ENCODE data around the gene ALPK3.

DNA sequence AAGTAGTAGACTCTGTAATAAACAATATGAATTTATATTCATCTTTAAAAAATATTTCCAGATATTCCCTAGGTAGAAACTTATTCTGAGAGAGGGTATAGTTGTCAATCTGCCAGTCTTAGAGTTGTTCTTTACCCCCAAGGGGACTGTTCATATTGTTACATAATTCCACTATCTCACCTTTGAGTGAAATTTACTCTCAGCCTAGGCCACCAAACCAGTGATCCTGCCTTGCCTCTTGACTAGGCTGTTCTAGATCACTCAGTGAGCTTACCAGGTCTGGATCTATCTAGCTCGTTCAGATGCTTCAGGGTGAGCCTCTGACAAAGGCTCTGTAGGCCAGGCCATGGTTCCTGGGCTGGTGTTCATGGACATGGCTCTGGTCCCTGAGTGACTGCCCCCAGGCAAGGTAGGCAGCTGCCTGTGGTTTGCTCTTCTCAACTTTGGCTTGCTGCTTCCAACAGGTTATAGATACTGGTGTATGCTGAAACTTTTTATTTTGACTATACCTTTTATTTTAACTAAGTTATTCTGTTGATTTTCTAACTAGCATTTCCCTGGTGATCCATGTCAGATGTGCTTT, 41.2 kb upstream of the ALPK3 start:
- TF ChIP-seq, protein P1, sequence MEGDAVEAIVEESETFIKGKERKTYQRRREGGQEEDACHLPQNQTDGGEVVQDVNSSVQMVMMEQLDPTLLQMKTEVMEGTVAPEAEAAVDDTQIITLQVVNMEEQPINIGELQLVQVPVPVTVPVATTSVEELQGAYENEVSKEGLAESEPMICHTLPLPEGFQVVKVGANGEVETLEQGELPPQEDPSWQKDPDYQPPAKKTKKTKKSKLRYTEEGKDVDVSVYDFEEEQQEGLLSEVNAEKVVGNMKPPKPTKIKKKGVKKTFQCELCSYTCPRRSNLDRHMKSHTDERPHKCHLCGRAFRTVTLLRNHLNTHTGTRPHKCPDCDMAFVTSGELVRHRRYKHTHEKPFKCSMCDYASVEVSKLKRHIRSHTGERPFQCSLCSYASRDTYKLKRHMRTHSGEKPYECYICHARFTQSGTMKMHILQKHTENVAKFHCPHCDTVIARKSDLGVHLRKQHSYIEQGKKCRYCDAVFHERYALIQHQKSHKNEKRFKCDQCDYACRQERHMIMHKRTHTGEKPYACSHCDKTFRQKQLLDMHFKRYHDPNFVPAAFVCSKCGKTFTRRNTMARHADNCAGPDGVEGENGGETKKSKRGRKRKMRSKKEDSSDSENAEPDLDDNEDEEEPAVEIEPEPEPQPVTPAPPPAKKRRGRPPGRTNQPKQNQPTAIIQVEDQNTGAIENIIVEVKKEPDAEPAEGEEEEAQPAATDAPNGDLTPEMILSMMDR (IDR thresholded peaks at IDR 0.05): no peak
- TF ChIP-seq NR3C1 (CRISPR knock-in tag; conservative IDR thresholded peaks at IDR 0.05; ENCODE audit: low read depth) (no peak), IRF2 (CRISPR knock-in tag; IDR thresholded peaks at IDR 0.05; ENCODE audit: borderline replicate concordance, low read depth) (no peak), TCF7 (CRISPR knock-in tag; IDR thresholded peaks at IDR 0.05; ENCODE audit: low read depth) (no peak), CREB1 (CRISPR knock-in tag; IDR thresholded peaks at IDR 0.05) (no peak)
- TF ChIP-seq, protein P2, sequence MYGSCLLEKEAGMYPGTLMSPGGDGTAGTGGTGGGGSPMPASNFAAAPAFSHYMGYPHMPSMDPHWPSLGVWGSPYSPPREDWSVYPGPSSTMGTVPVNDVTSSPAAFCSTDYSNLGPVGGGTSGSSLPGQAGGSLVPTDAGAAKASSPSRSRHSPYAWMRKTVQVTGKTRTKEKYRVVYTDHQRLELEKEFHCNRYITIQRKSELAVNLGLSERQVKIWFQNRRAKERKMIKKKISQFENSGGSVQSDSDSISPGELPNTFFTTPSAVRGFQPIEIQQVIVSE (CRISPR knock-in tag; IDR thresholded peaks at IDR 0.05; ENCODE audit: borderline replicate concordance): no peak
- TF ChIP-seq, protein P3, sequence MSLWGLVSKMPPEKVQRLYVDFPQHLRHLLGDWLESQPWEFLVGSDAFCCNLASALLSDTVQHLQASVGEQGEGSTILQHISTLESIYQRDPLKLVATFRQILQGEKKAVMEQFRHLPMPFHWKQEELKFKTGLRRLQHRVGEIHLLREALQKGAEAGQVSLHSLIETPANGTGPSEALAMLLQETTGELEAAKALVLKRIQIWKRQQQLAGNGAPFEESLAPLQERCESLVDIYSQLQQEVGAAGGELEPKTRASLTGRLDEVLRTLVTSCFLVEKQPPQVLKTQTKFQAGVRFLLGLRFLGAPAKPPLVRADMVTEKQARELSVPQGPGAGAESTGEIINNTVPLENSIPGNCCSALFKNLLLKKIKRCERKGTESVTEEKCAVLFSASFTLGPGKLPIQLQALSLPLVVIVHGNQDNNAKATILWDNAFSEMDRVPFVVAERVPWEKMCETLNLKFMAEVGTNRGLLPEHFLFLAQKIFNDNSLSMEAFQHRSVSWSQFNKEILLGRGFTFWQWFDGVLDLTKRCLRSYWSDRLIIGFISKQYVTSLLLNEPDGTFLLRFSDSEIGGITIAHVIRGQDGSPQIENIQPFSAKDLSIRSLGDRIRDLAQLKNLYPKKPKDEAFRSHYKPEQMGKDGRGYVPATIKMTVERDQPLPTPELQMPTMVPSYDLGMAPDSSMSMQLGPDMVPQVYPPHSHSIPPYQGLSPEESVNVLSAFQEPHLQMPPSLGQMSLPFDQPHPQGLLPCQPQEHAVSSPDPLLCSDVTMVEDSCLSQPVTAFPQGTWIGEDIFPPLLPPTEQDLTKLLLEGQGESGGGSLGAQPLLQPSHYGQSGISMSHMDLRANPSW (CRISPR knock-in tag; conservative IDR thresholded peaks at IDR 0.05; ENCODE audit: low read depth): no peak
- TF ChIP-seq, protein P4, sequence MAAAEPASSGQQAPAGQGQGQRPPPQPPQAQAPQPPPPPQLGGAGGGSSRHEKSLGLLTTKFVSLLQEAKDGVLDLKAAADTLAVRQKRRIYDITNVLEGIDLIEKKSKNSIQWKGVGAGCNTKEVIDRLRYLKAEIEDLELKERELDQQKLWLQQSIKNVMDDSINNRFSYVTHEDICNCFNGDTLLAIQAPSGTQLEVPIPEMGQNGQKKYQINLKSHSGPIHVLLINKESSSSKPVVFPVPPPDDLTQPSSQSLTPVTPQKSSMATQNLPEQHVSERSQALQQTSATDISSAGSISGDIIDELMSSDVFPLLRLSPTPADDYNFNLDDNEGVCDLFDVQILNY (CRISPR knock-in tag; IDR thresholded peaks at IDR 0.05): no peak
- TF ChIP-seq, protein P5, sequence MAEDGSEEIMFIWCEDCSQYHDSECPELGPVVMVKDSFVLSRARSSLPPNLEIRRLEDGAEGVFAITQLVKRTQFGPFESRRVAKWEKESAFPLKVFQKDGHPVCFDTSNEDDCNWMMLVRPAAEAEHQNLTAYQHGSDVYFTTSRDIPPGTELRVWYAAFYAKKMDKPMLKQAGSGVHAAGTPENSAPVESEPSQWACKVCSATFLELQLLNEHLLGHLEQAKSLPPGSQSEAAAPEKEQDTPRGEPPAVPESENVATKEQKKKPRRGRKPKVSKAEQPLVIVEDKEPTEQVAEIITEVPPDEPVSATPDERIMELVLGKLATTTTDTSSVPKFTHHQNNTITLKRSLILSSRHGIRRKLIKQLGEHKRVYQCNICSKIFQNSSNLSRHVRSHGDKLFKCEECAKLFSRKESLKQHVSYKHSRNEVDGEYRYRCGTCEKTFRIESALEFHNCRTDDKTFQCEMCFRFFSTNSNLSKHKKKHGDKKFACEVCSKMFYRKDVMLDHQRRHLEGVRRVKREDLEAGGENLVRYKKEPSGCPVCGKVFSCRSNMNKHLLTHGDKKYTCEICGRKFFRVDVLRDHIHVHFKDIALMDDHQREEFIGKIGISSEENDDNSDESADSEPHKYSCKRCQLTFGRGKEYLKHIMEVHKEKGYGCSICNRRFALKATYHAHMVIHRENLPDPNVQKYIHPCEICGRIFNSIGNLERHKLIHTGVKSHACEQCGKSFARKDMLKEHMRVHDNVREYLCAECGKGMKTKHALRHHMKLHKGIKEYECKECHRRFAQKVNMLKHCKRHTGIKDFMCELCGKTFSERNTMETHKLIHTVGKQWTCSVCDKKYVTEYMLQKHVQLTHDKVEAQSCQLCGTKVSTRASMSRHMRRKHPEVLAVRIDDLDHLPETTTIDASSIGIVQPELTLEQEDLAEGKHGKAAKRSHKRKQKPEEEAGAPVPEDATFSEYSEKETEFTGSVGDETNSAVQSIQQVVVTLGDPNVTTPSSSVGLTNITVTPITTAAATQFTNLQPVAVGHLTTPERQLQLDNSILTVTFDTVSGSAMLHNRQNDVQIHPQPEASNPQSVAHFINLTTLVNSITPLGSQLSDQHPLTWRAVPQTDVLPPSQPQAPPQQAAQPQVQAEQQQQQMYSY (CRISPR knock-in tag; IDR thresholded peaks at IDR 0.05): no peak
- TF ChIP-seq, protein P6, sequence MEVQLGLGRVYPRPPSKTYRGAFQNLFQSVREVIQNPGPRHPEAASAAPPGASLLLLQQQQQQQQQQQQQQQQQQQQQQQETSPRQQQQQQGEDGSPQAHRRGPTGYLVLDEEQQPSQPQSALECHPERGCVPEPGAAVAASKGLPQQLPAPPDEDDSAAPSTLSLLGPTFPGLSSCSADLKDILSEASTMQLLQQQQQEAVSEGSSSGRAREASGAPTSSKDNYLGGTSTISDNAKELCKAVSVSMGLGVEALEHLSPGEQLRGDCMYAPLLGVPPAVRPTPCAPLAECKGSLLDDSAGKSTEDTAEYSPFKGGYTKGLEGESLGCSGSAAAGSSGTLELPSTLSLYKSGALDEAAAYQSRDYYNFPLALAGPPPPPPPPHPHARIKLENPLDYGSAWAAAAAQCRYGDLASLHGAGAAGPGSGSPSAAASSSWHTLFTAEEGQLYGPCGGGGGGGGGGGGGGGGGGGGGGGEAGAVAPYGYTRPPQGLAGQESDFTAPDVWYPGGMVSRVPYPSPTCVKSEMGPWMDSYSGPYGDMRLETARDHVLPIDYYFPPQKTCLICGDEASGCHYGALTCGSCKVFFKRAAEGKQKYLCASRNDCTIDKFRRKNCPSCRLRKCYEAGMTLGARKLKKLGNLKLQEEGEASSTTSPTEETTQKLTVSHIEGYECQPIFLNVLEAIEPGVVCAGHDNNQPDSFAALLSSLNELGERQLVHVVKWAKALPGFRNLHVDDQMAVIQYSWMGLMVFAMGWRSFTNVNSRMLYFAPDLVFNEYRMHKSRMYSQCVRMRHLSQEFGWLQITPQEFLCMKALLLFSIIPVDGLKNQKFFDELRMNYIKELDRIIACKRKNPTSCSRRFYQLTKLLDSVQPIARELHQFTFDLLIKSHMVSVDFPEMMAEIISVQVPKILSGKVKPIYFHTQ (CRISPR knock-in tag; IDR thresholded peaks at IDR 0.05): no peak
- TF ChIP-seq, protein P7, sequence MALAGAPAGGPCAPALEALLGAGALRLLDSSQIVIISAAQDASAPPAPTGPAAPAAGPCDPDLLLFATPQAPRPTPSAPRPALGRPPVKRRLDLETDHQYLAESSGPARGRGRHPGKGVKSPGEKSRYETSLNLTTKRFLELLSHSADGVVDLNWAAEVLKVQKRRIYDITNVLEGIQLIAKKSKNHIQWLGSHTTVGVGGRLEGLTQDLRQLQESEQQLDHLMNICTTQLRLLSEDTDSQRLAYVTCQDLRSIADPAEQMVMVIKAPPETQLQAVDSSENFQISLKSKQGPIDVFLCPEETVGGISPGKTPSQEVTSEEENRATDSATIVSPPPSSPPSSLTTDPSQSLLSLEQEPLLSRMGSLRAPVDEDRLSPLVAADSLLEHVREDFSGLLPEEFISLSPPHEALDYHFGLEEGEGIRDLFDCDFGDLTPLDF (CRISPR knock-in tag; IDR thresholded peaks at IDR 0.05): no peak
- TF ChIP-seq, protein P8, sequence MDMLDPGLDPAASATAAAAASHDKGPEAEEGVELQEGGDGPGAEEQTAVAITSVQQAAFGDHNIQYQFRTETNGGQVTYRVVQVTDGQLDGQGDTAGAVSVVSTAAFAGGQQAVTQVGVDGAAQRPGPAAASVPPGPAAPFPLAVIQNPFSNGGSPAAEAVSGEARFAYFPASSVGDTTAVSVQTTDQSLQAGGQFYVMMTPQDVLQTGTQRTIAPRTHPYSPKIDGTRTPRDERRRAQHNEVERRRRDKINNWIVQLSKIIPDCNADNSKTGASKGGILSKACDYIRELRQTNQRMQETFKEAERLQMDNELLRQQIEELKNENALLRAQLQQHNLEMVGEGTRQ (CRISPR knock-in tag; IDR thresholded peaks at IDR 0.05): no peak
